Measurements from ENCODE around the gene SLC25A45.

SLC25A45 gene

GRCh38 chr11:65363770-65364169, 18.7 kb downstream of the SLC25A45 start:
- no peak overlapping the region for H3K4me3 ChIP-seq (ENCODE audit: low read depth, low read length)
- no peak for TF ChIP-seq CTCF (IDR thresholded peaks at IDR 0.05; ENCODE audit: low read depth, low read length)
- H3K27me3 ChIP-seq: no peaks in the 10 kb centered on the region
- no peak for DNase-seq
- no peaks in the 10 kb centered on the region for H3K9me3 ChIP-seq
- peaks cover 7% of the 10 kb centered on the region for H3K4me1 ChIP-seq
- H3K36me3 ChIP-seq: no peaks in the 10 kb centered on the region

- H3K4me3 ChIP-seq (ENCODE audit: low read depth, low read length): no peak overlapping the region
- H3K9me3 ChIP-seq: no peaks in the 10 kb centered on the region
- peaks cover 9% of the 10 kb centered on the region for H3K4me1 ChIP-seq
- no peak for TF ChIP-seq CTCF (IDR thresholded peaks at IDR 0.05; ENCODE audit: low read depth, low read length)
- no peaks in the 10 kb centered on the region for H3K27me3 ChIP-seq
- H3K36me3 ChIP-seq: no peaks in the 10 kb centered on the region
- no peak for DNase-seq
Observed at GRCh38 chr11:65362966-65363365, 19.5 kb downstream of the SLC25A45 start.

- Histone ChIP-seq H3K4me3 (ENCODE audit: low read depth, low read length) (no peak overlapping the region), H3K4me1 (peaks cover 10% of the 10 kb centered on the region), H3K27me3 (no peaks in the 10 kb centered on the region), H3K9me3 (no peaks in the 10 kb centered on the region), H3K36me3 (no peaks in the 10 kb centered on the region)
- DNase-seq: no peak
- no peak for TF ChIP-seq CTCF (IDR thresholded peaks at IDR 0.05; ENCODE audit: low read depth, low read length)
Observed at GRCh38 chr11:65362320-65362931, 20.0 kb downstream of the SLC25A45 start.

- TF ChIP-seq CTCF (IDR thresholded peaks at IDR 0.05; ENCODE audit: low read depth, low read length): no peak
- no peak for DNase-seq
Observed at GRCh38 chr11:65357856-65358356, 24.5 kb downstream of the SLC25A45 start.

GRCh38 chr11:65356394-65356972, 26.0 kb downstream of the SLC25A45 start:
- H3K9me3 ChIP-seq: no peaks in the 10 kb centered on the region
- H3K4me3 ChIP-seq (ENCODE audit: low read depth, low read length): no peak overlapping the region
- no peaks in the 10 kb centered on the region for H3K27me3 ChIP-seq
- TF ChIP-seq CTCF (IDR thresholded peaks at IDR 0.05; ENCODE audit: low read depth, low read length): no peak
- DNase-seq: no peak
- peaks cover 7% of the 10 kb centered on the region for H3K4me1 ChIP-seq
- H3K36me3 ChIP-seq: no peaks in the 10 kb centered on the region; the same call in 1 of the 2 replicates

More at GRCh38 chr11:65357856-65358356, 24.5 kb downstream of the SLC25A45 start:
- peaks cover 7% of the 10 kb centered on the region for H3K4me1 ChIP-seq
- no peaks in the 10 kb centered on the region for H3K36me3 ChIP-seq
- H3K9me3 ChIP-seq: no peaks in the 10 kb centered on the region
- H3K4me3 ChIP-seq (ENCODE audit: low read depth, low read length): no peak overlapping the region
- no peaks in the 10 kb centered on the region for H3K27me3 ChIP-seq

GRCh38 chr11:65355776-65356393, 26.6 kb downstream of the SLC25A45 start:
- Histone ChIP-seq H3K36me3 (no peaks in the 10 kb centered on the region; the same call in 1 of the 2 replicates), H3K4me3 (ENCODE audit: low read depth, low read length) (no peak overlapping the region), H3K27me3 (no peaks in the 10 kb centered on the region), H3K9me3 (no peaks in the 10 kb centered on the region), H3K4me1 (peaks cover 7% of the 10 kb centered on the region)
- DNase-seq: no peak
- no peak for TF ChIP-seq CTCF (IDR thresholded peaks at IDR 0.05; ENCODE audit: low read depth, low read length)

Data from BE2C (cell line).